ENCODE measurements around the gene AFAP1L1. TPM values are rescaled to one million over a fixed set of nuclear protein-coding genes. Genes with fewer than 3 reads are reported as not detected.

Gene AFAP1L1
- total and polyA plus RNA-seq, 9 of the 15 experiments (the other 6 are each of a cell fraction or from before 2014, with no cell fraction given): 0.01 to 0.12 (median 0.03) TPM; not detected in 4

DNA sequence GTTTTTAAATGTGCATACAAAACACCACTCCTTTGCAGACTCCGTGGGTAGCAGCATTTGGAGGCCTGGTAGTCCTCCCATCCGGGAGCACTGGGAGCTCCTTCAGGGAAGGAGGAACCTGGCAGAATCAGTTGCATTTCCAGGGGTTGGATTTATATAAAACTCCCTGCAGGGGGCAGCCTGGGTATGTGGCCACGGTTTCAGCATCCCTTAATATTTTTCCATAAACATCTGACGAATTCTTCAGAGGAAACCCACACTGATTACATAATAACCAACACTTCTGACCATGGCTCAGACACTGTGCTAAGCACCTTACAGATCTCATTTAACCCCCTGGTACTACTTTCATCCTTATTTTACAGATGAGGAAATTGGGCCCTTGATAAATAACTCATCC, 6.1 kb upstream of the AFAP1L1 start (continued):
- TF ChIP-seq, protein P1, sequence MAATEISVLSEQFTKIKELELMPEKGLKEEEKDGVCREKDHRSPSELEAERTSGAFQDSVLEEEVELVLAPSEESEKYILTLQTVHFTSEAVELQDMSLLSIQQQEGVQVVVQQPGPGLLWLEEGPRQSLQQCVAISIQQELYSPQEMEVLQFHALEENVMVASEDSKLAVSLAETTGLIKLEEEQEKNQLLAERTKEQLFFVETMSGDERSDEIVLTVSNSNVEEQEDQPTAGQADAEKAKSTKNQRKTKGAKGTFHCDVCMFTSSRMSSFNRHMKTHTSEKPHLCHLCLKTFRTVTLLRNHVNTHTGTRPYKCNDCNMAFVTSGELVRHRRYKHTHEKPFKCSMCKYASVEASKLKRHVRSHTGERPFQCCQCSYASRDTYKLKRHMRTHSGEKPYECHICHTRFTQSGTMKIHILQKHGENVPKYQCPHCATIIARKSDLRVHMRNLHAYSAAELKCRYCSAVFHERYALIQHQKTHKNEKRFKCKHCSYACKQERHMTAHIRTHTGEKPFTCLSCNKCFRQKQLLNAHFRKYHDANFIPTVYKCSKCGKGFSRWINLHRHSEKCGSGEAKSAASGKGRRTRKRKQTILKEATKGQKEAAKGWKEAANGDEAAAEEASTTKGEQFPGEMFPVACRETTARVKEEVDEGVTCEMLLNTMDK (IDR thresholded peaks at IDR 0.05; ENCODE audit: borderline replicate concordance, insufficient read depth, low read depth, low read length, poor library complexity, severe bottlenecking): peak; percentile 25

DNA sequence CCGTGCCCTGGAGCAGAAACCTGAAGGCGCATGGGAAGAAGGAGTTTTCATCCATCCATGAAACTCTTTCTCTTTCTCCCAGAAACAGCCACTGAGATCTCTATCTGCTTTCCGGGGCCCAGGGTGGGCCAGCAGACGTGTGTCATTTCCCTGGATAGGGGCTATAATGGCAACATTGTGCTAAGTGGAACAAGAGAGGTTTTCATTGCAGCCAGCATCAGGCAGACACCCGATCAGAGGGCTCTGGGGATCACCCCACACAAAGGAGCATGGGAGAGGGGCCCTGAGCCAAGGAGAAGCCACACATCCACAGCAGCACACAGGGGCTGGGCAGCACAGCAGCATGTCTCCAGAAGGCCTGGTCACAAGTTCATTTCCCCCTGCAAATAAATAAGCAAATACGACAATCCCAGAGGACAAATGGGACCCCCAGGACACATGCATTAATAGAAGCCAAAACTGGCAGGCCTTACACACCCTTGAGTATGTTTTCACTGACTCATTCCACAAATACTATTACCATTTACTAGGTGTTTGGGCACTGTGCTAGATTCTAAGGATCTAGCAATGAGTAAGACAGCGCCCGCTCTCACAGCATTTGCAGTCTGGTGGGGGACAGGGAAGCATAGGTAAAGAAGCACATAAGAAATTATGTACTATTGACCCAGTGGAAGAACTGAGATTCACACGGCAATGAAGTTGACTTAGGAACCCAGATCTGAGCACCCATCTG, 4.3 kb upstream of the AFAP1L1 start:
- H3K27ac ChIP-seq (ENCODE audit: extremely low read depth, low read depth, low read length): no peak overlapping the region
- H3K4me2 ChIP-seq (ENCODE audit: insufficient read depth, low read length): no peak overlapping the region
- H3K9me1 ChIP-seq (ENCODE audit: control insufficient read depth, insufficient read depth, low read length): no peaks in the 10 kb centered on the region
- no peaks in the 10 kb centered on the region for H4K20me1 ChIP-seq (replicated peaks; ENCODE audit: control insufficient read depth, insufficient read depth, low read length)
- CTCF ChIA-PET (ENCODE audit: low intra/inter-chr PET ratio): interaction anchor here (0.6 kb wide), 1 partner anchor 301 kb away, joined by 4 read pairs; no protein-coding TSS in a partner anchor
- H3K9ac ChIP-seq (ENCODE audit: insufficient read depth in 1 of 2, low read depth in 2 of 2, low read length in 2 of 2): no peak overlapping the region
- H3K27me3 ChIP-seq (ENCODE audit: control insufficient read depth in 2 of 2, insufficient read depth in 2 of 2, low read length in 2 of 2): peaks cover 14 to 45% of the 10 kb centered on the region in 2 experiments; a peak in 4 of 5 replicates
- BruUV-seq (replicated peaks): no TSS peak
- no peak for DNase-seq (ENCODE audit: extremely low read depth in 1 of 4, low spot score in 3 of 4)
- no peak overlapping the region for H3K4me3 ChIP-seq
- WGBS (ENCODE audit: insufficient coverage, low coverage, missing lambda C conversion rate): under 1% methylated on average over 8 of the region's 9 CpGs
- no peak overlapping the region for H2AFZ ChIP-seq (ENCODE audit: low read depth, low read length)
- H3K4me1 ChIP-seq (replicated peaks in 1 of 2; ENCODE audit: control insufficient read depth in 2 of 2, insufficient read depth in 2 of 2, low read length in 2 of 2): peaks cover 0 to 12% of the 10 kb centered on the region in 2 experiments; a peak in 2 of 5 replicates
- intact Hi-C loops (cut with micrococcal nuclease): loop anchor here (5.0 to 10.0 kb wide), 2 partner anchors 225 to 313 kb away; no protein-coding TSS in a partner anchor
- H3K36me3 ChIP-seq (ENCODE audit: control insufficient read depth, insufficient read depth, low read length): no peaks in the 10 kb centered on the region
- POLR2A ChIA-PET: interaction anchor here (0.9 to 1.2 kb wide), 3 partner anchors 13 to 53 kb away, joined by 3 to 4 read pairs (median 3); no protein-coding TSS in a partner anchor
- in situ Hi-C loops (cut with MboI): loop anchor here (5.0 to 25.0 kb wide), 2 partner anchors 530 to 830 kb away; no protein-coding TSS in a partner anchor
- no peaks in the 10 kb centered on the region for H3K79me2 ChIP-seq (ENCODE audit: control insufficient read depth, insufficient read depth, low read length)
- ATAC-seq: no peak
- no peak for FAIRE-seq
- peaks cover 4% of the 10 kb centered on the region; the same call in 1 of the 2 replicates for H3K9me3 ChIP-seq (replicated peaks; ENCODE audit: control insufficient read depth, insufficient read depth, low read depth, low read length)
- TF ChIP-seq PTRF (tag; IDR thresholded peaks at IDR 0.05) (no peak), KLF1 (tag; IDR thresholded peaks at IDR 0.05) (no peak), HNRNPLL (IDR thresholded peaks at IDR 0.05; ENCODE audit: low read depth, low read length, poor library complexity, severe bottlenecking) (no peak), PHTF2 (CRISPR knock-in tag; IDR thresholded peaks at IDR 0.05) (no peak), CBFA2T3 (IDR thresholded peaks at IDR 0.05) (no peak), ZNF23 (CRISPR knock-in tag; IDR thresholded peaks at IDR 0.05) (no peak), ZNF583 (CRISPR knock-in tag; IDR thresholded peaks at IDR 0.05) (no peak), NR2C2 (CRISPR knock-in tag; IDR thresholded peaks at IDR 0.05) (no peak), NR2C2 (tag; IDR thresholded peaks at IDR 0.05) (no peak)
- TF ChIP-seq, protein P2, sequence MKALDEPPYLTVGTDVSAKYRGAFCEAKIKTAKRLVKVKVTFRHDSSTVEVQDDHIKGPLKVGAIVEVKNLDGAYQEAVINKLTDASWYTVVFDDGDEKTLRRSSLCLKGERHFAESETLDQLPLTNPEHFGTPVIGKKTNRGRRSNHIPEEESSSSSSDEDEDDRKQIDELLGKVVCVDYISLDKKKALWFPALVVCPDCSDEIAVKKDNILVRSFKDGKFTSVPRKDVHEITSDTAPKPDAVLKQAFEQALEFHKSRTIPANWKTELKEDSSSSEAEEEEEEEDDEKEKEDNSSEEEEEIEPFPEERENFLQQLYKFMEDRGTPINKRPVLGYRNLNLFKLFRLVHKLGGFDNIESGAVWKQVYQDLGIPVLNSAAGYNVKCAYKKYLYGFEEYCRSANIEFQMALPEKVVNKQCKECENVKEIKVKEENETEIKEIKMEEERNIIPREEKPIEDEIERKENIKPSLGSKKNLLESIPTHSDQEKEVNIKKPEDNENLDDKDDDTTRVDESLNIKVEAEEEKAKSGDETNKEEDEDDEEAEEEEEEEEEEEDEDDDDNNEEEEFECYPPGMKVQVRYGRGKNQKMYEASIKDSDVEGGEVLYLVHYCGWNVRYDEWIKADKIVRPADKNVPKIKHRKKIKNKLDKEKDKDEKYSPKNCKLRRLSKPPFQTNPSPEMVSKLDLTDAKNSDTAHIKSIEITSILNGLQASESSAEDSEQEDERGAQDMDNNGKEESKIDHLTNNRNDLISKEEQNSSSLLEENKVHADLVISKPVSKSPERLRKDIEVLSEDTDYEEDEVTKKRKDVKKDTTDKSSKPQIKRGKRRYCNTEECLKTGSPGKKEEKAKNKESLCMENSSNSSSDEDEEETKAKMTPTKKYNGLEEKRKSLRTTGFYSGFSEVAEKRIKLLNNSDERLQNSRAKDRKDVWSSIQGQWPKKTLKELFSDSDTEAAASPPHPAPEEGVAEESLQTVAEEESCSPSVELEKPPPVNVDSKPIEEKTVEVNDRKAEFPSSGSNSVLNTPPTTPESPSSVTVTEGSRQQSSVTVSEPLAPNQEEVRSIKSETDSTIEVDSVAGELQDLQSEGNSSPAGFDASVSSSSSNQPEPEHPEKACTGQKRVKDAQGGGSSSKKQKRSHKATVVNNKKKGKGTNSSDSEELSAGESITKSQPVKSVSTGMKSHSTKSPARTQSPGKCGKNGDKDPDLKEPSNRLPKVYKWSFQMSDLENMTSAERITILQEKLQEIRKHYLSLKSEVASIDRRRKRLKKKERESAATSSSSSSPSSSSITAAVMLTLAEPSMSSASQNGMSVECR (CRISPR knock-in tag; IDR thresholded peaks at IDR 0.05): no peak
- TF ChIP-seq, protein P3, sequence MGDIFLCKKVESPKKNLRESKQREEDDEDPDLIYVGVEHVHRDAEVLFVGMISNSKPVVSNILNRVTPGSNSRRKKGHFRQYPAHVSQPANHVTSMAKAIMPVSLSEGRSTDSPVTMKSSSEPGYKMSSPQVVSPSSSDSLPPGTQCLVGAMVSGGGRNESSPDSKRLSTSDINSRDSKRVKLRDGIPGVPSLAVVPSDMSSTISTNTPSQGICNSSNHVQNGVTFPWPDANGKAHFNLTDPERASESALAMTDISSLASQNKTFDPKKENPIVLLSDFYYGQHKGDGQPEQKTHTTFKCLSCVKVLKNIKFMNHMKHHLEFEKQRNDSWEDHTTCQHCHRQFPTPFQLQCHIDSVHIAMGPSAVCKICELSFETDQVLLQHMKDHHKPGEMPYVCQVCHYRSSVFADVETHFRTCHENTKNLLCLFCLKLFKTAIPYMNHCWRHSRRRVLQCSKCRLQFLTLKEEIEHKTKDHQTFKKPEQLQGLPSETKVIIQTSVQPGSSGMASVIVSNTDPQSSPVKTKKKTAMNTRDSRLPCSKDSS (IDR thresholded peaks at IDR 0.05; ENCODE audit: low read depth, partially characterized antibody): no peak

Data from K562 (cell line).